HFF-Myc (cell line): ENCODE results near the gene PRCP.

Experiments used
- DNase-seq: peaks from one replicate; pipeline ENCODE4 v3.0.0-alpha.2; 2011; ENCODE audit warnings: low read depth; ENCODE audit errors: extremely low read depth
- H3K4me3 ChIP-seq: replicated peaks from 2 replicates; pipeline ENCODE4 v1.5.1; 2011; ENCODE audit warnings: low read depth, mild to moderate bottlenecking, control low read depth, low read length
- TF ChIP-seq, protein P1 (sequence below): IDR thresholded peaks from 2 replicates; pipeline ENCODE4 v1.5.1; 2012; ENCODE audit warnings: mild to moderate bottlenecking, low read depth, low read length, control low read depth; ENCODE audit errors: missing control alignments

PRCP gene

DNA sequence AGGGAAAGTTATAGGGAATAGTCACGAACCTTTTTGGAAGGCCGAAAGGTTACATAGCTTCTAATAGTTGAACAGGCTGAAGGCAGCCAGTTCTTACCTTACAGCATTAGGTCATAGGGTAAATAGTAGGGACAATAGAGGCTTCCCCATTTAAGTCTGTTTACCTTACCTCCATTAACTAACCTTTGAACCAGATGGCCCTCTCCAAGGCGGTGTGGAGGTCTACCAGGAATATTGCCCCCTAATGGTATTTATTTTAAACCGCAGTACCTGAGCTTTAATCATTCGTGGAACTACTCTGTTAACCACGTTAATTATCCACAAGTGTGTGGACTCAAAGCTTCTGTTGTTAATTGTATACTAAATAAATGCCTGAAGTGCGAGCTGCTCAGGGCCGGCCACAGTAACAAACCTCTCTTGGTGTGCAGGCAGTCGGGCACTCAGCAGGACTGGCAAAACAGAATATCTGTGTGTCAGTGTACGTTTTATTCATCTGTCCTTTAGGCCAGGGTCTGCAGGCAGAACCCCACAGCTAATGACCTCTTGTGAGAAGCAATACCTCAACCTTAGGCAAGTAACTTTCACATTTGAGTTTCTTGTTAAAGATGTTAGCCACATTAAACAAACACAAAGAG, 81.7 kb downstream of the PRCP start:
- DNase-seq = no peak
- no peak overlapping the region for H3K4me3 ChIP-seq
- TF ChIP-seq, protein P1, sequence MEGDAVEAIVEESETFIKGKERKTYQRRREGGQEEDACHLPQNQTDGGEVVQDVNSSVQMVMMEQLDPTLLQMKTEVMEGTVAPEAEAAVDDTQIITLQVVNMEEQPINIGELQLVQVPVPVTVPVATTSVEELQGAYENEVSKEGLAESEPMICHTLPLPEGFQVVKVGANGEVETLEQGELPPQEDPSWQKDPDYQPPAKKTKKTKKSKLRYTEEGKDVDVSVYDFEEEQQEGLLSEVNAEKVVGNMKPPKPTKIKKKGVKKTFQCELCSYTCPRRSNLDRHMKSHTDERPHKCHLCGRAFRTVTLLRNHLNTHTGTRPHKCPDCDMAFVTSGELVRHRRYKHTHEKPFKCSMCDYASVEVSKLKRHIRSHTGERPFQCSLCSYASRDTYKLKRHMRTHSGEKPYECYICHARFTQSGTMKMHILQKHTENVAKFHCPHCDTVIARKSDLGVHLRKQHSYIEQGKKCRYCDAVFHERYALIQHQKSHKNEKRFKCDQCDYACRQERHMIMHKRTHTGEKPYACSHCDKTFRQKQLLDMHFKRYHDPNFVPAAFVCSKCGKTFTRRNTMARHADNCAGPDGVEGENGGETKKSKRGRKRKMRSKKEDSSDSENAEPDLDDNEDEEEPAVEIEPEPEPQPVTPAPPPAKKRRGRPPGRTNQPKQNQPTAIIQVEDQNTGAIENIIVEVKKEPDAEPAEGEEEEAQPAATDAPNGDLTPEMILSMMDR = no peak

DNA sequence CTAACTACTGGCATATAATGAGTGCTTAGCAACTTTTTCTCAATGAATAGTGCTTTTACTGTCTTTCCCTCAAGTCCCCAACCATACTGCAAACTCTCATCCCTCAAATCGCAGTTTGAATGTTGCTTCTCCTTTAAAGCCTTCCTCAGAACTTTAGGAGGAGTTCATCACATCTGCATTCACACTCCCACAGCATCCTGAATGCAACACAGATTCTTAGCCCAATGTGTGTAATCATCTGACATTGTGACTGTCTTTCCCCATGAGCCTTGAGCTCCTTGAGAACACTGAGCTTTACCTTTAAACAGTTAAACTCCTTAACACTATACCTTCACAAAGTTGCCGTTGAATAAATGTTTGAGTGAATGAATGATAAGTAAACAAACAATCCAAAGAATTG, 84.8 kb downstream of the PRCP start:
- no peak for DNase-seq
- TF ChIP-seq, protein P1 = no peak
- no peak overlapping the region for H3K4me3 ChIP-seq

DNA sequence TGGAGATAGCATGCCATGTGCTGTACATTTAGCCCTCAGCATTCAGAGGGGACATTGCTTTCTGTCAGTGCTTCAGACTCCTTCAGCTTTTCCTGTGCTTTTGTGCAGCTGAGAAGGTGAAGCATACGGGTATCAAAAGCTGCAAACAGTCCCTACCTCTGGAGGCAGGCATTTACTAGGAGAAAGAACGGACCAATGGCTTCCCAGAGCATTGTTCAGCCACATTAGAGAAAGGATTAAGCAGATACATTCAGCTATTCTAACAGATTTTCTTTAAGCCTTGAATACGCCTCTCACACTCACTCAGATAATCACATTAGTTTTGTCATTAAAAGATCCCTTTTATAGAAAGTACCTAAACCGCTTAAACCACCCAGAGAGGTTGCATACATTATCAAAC, 85.9 kb downstream of the PRCP start:
- DNase-seq = no peak
- TF ChIP-seq, protein P1 = no peak
- H3K4me3 ChIP-seq = no peak overlapping the region

DNA sequence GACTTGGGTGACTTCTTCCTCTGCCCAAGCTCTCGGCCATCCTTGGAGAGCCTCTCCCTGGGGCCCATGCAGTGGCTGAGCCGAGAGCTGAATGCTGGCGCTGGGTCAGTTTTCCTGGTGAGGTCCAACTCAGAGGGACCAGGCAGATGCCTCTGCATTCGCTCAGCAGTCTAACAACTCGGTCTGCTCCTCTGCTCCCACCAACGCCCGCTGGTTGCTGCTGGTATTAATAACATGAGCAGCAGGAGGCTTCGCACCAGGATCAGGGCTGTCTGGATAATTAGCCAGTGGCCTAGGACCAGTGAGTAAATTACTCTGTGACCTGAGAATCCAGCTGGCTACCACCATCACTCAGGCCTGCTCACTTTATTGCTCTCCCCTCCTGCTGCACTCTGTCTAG, 88.9 kb downstream of the PRCP start:
- TF ChIP-seq, protein P1 = no peak
- no peak overlapping the region for H3K4me3 ChIP-seq

DNA sequence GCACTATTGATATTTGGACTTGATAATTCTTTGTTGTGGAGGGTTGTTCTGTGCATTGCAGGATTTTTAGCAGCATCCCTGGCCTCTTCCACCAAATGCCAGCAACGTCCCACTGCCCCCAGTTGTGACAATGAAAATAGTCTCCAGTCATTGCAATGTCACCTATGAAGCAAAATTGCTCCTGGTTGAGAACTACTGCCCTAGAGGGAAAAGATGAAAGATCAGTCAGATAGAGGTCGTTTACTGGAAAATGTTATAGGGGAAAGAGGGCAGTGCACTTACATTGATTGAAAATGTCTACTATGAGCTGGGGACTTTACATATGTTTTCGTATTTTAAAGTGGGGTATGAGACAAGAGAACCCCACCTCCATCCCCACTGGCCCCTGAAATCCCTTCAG, 89.5 kb downstream of the PRCP start:
- no peak for DNase-seq
- TF ChIP-seq, protein P1 = no peak
- H3K4me3 ChIP-seq = no peak overlapping the region

More for the DNA sequence above, 88.9 kb downstream of the PRCP start:
- no peak for DNase-seq

DNA sequence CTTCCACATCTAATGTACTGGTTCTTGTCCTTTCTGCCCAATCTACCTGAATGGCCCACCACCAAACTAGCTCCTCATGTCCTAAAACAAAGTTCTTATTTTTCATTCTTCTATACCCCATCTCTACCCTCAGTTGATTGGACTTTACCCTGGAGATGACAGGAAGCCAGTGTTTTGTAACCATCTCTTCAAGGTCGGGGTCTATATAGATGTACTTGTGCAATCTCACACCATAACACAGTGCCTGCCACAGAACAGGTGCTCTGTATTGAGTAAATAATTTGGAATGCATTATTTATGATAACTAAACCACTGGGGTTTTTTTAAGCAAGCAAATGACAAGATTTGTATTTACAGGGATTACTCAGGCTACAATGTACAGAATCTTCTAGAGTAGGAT, 89.9 kb downstream of the PRCP start:
- TF ChIP-seq, protein P1 = no peak
- DNase-seq = no peak
- no peak overlapping the region for H3K4me3 ChIP-seq

DNA sequence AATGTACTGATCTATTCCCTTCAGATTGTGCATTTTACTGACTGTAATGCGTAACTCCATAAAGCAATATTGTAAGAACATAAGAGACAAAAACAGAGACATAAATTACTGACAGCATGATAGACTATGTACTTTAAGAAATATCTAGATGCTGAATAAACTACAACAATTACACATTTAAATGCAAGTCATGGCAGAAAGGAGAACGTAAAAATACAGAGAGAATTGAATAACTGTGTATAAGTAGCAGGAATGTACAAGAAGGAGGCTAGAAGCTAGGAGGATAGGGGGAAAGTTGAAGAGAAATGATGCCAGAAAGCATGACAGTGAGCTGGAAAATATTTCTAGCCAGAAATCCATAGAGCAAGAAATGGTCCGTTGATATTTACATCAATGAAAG, 92.6 kb downstream of the PRCP start:
- DNase-seq = no peak
- no peak overlapping the region for H3K4me3 ChIP-seq
- TF ChIP-seq, protein P1 = no peak
